Measurements from ENCODE around the gene FOXN3. TPM values are rescaled to one million over a fixed set of nuclear protein-coding genes. Genes with fewer than 3 reads are reported as not detected.

FOXN3 gene
- polyA plus RNA-seq, 2 of the 4 experiments (the other 2 are of a cell fraction): 6.0 to 6.4 TPM

GRCh38 chr14:89356927-89357326 lies 60.1 kb downstream of the FOXN3 start:
- no peak for DNase-seq (ENCODE audit: low read depth in 1 of 2, low spot score in 1 of 2)
- POLR2A ChIA-PET: no interaction called here
- H3K4me2 ChIP-seq: no peak overlapping the region
- peaks cover 2% of the 10 kb centered on the region; the same call in 1 of the 3 replicates for H3K4me1 ChIP-seq
- H3K9me3 ChIP-seq: no peaks in the 10 kb centered on the region
- no peak overlapping the region for H3K27ac ChIP-seq
- no peak for TF ChIP-seq MAZ (IDR thresholded peaks at IDR 0.05; ENCODE audit: borderline replicate concordance, low read depth, low read length)
- TF ChIP-seq SMC3 (IDR thresholded peaks at IDR 0.05): no peak
- TF ChIP-seq FOSB (CRISPR knock-in tag; IDR thresholded peaks at IDR 0.05): no peak
- no peak for TF ChIP-seq POLR2AphosphoS2 (conservative IDR thresholded peaks at IDR 0.05; ENCODE audit: low read length)
- TF ChIP-seq, protein P1, sequence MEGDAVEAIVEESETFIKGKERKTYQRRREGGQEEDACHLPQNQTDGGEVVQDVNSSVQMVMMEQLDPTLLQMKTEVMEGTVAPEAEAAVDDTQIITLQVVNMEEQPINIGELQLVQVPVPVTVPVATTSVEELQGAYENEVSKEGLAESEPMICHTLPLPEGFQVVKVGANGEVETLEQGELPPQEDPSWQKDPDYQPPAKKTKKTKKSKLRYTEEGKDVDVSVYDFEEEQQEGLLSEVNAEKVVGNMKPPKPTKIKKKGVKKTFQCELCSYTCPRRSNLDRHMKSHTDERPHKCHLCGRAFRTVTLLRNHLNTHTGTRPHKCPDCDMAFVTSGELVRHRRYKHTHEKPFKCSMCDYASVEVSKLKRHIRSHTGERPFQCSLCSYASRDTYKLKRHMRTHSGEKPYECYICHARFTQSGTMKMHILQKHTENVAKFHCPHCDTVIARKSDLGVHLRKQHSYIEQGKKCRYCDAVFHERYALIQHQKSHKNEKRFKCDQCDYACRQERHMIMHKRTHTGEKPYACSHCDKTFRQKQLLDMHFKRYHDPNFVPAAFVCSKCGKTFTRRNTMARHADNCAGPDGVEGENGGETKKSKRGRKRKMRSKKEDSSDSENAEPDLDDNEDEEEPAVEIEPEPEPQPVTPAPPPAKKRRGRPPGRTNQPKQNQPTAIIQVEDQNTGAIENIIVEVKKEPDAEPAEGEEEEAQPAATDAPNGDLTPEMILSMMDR (IDR thresholded peaks at IDR 0.05): no peak
- TF ChIP-seq, protein P2, sequence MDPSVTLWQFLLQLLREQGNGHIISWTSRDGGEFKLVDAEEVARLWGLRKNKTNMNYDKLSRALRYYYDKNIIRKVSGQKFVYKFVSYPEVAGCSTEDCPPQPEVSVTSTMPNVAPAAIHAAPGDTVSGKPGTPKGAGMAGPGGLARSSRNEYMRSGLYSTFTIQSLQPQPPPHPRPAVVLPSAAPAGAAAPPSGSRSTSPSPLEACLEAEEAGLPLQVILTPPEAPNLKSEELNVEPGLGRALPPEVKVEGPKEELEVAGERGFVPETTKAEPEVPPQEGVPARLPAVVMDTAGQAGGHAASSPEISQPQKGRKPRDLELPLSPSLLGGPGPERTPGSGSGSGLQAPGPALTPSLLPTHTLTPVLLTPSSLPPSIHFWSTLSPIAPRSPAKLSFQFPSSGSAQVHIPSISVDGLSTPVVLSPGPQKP (IDR thresholded peaks at IDR 0.05; ENCODE audit: low read depth, low read length): no peak
- no peak for TF ChIP-seq NR3C1 (IDR thresholded peaks at IDR 0.05)
- TF ChIP-seq PHF8 (IDR thresholded peaks at IDR 0.05; ENCODE audit: borderline replicate concordance, low read depth): no peak
- no peak for TF ChIP-seq KDM1A (IDR thresholded peaks at IDR 0.05; ENCODE audit: low read depth)
- TF ChIP-seq JUN (IDR thresholded peaks at IDR 0.05): no peak
- TF ChIP-seq KDM5A (IDR thresholded peaks at IDR 0.05): no peak
- no peak for TF ChIP-seq NFE2L2 (conservative IDR thresholded peaks at IDR 0.05; ENCODE audit: low read length)
- no peak for ATAC-seq
- WGBS (ENCODE audit: missing lambda C conversion rate): 86% methylated on average over 5 of the region's 5 CpGs
- CTCF ChIA-PET: interaction anchor here (0.8 to 1.3 kb wide), 2 partner anchors 12 to 14 kb away, joined by 3 read pairs; no protein-coding TSS in a partner anchor
- no peak for FAIRE-seq
- H3K4me3 ChIP-seq: no peak overlapping the region

DNA sequence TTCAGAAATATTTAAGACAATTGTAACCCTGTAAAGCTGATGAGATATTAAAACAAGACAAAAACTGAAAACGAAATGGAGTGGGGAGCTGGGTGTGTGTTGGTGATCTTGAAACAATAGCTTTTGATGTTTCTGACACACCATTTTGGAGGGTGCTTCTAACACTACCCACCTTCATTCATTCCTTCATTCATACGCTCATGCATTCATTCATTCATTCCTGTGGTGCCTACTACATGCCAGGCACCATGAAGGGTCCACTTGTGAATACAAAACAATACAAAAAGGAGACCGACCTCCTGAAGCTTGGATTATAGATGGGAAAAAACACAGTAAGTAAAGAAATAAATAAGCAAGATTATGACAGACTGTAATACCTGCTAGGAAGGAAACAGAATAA lies 60.5 kb downstream of the FOXN3 start:
- WGBS (ENCODE audit: missing lambda C conversion rate): 69% methylated on average over 3 of the region's 3 CpGs
- no peak overlapping the region for H3K4me2 ChIP-seq
- DNase-seq (ENCODE audit: low read depth in 1 of 2, low spot score in 1 of 2): no peak
- H3K9me3 ChIP-seq: no peaks in the 10 kb centered on the region
- no peak overlapping the region for H3K27ac ChIP-seq
- H3K4me3 ChIP-seq: no peak overlapping the region
- POLR2A ChIA-PET: no interaction called here
- peaks cover 6% of the 10 kb centered on the region; the same call in 2 of the 3 replicates for H3K4me1 ChIP-seq
- no peak for FAIRE-seq
- no peak for ATAC-seq
- CTCF ChIA-PET: interaction anchor here (0.8 to 1.3 kb wide), 2 partner anchors 12 to 15 kb away, joined by 3 read pairs; no protein-coding TSS in a partner anchor
- TF ChIP-seq ZSCAN20 (CRISPR knock-in tag; IDR thresholded peaks at IDR 0.05) (no peak), CBX2 (IDR thresholded peaks at IDR 0.05; ENCODE audit: borderline replicate concordance, low read depth) (no peak), MAZ (IDR thresholded peaks at IDR 0.05; ENCODE audit: borderline replicate concordance, low read depth, low read length) (no peak), KDM1A (IDR thresholded peaks at IDR 0.05; ENCODE audit: low read depth) (no peak), E2F6 (IDR thresholded peaks at IDR 0.05; ENCODE audit: borderline replicate concordance, low read depth) (no peak), SREBF2 (IDR thresholded peaks at IDR 0.05) (no peak), CHD4 (IDR thresholded peaks at IDR 0.05; ENCODE audit: borderline replicate concordance) (no peak), RCOR1 (IDR thresholded peaks at IDR 0.05; ENCODE audit: low read depth, low read length) (no peak), MYC (IDR thresholded peaks at IDR 0.05; ENCODE audit: borderline replicate concordance, low read length) (no peak), ZFP36 (IDR thresholded peaks at IDR 0.05; ENCODE audit: borderline replicate concordance, partially characterized antibody) (no peak)
- TF ChIP-seq, protein P3, sequence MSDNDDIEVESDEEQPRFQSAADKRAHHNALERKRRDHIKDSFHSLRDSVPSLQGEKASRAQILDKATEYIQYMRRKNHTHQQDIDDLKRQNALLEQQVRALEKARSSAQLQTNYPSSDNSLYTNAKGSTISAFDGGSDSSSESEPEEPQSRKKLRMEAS (IDR thresholded peaks at IDR 0.05): no peak
- TF ChIP-seq, protein P4, sequence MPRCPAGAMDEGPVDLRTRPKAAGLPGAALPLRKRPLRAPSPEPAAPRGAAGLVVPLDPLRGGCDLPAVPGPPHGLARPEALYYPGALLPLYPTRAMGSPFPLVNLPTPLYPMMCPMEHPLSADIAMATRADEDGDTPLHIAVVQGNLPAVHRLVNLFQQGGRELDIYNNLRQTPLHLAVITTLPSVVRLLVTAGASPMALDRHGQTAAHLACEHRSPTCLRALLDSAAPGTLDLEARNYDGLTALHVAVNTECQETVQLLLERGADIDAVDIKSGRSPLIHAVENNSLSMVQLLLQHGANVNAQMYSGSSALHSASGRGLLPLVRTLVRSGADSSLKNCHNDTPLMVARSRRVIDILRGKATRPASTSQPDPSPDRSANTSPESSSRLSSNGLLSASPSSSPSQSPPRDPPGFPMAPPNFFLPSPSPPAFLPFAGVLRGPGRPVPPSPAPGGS (IDR thresholded peaks at IDR 0.05): no peak
- TF ChIP-seq, protein P1 (IDR thresholded peaks at IDR 0.05): no peak
